NOMO-1 treated with dmso at 0.1 percent for 144 hours (cell line): ENCODE results near the gene CYP2B6.
"Not testable (repeated sequence)": the region's sequence is repeated elsewhere in the genome, so short reads cannot be mapped to it uniquely, and the experiment has no call there.

Experiments
- DNase-seq: peaks from one replicate; lab custom pipeline; 2025; ENCODE audit not compliant: unreplicated experiment; lab: John Stamatoyannopoulos, UW

The CYP2B6 gene

DNA sequence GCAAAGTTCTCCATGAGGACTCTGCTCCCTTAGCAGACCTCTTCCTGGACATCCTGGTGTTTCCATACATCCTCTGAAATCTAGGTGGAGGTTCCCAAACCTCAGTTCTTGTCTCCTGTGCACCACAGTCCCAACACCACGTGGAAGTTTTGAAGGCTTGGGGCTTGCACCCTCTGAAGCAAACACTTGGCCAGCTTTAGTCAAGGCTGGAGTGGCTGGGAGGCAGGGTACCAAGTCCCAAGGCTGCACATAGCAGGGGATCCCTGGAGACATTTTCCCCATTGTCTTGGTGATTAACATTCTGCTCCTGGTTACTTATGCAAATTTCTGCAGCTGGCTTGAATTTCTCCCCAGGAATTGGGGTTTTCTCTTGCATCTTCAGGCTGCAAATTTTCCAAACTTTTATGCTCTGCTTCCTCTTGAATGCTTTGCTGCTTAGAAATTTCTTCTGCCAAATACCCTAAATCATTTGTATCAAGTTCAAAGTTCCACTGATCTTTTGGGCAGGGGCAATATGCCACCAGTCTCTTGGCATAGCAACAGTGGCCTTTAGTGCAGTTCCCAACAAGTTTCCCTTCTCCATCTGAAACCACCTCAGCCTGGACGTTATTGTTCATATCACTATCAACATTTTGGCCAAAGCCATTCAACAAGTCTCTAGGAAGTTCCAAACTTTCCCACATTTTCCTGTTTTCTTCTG lies 10.2 kb upstream of the CYP2B6 start:
- not testable (repeated sequence) for DNase-seq

DNA sequence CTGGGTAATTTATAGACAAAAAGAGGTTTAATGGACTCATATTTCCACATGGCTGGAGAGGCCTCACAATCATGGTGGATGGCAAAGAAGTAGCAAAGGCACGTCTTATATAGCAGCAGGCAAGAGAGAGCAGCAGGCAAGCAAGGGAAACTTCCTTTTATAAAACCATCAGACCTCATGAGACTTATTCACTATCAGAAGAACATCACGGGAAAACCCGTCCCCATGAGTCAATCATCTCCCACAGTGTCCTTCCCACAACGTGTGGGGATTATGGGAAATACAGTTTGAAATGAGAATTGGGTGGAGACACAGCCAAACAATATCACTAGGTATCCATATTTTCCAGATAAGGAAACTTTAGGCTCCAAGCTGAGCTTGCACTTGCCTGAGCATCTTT lies 9.5 kb upstream of the CYP2B6 start:
- no peak for DNase-seq

DNA sequence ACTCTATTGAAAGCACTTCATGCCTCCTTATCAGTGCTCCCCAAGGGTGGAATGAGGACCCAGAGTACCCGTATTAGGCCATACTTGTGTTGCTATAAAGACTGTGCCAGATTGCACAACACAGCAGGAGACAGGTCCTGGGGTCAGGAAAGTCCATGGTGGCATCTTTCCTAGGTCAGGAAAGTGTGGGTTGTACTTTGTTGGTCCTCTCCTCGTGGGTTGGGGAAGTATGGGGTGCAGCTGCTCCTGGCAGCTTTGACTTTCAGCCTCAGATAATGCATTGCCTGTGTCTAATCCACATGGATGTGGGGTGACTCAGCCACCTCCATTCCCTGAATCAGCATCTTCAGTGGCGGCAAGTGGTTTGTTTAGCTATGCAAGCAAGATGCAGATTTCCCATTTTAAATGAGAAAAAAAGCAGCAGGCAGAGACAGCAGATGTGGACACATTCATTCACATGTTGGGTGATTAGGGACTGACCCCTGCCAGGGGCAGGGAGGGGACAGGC lies 8.4 kb upstream of the CYP2B6 start:
- no peak for DNase-seq

DNA sequence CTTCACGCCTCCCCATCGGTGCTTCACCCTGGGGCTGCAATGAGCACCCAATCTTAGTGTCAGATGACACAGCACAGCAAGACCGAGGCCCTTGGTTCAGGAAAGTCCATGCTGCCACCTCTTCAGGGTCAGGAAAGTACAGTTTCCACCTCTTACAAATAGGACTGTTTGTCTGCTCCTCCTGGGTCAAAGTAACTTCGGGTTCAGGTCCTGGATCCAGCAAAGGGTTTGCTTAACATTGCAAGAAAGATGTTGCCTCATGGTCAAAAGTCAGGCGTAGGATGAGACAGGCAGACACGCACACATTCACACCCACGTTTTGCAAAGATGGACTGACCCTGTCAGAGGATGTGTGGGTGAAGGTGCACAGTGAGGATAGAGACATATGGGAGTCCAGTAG lies 1.6 kb upstream of the CYP2B6 start:
- DNase-seq: no peak

DNA sequence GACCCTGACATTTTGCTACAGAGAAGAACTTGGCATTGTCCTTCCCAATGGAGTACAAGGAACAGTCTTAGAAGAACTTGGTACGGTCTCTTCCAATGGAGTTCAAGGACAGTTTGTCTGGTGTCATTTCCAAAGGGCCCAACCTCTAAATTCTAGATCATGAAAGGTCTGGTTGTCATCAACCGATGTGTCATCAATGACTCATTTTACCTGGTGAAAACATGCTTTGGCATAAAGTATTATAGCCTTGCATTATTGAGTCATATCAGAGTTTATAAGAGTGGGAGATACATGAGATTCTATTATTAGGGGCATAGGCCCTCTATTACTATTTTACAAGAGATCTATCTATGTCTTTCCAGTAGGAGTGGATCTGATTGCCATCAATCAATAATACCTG lies 4.3 kb downstream of the CYP2B6 start:
- no peak for DNase-seq

DNA sequence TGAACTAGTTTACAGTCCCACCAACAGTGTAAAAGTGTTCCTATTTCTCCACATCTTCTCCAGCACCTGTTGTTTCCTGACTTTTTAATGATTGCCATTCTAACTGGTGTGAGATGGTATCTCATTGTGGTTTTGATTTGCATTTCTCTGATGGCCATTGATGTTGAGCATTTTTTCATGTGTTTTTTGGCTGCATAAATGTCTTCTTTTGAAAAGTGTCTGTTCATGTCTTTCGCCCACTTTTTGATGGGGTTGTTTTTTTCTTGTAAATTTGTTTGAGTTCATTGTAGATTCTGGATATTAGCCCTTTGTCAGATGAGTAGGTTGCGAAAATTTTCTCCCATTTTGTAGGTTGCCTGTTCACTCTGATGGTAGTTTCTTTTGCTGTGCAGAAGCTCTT lies 7.9 kb downstream of the CYP2B6 start:
- not testable (repeated sequence) for DNase-seq

DNA sequence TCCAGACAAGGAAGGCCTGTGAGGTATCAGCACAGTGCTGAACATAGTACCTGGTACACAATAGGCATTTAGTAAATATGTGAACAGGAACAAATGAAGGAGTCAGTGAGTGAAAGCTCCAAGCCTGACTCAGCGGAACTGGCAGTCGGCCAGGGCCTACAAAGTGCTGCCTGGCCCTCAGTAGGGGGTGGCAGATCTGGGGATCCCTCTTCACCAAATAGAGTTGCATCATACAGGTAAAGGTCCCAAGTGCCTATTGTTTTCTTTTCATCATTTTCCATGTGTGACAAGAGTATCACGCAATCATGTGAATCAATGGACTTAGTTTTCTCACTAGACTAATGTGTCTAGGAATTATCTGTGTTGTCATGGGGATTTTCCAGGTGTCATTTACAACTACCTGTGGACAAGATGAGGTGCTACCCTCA lies 9.2 kb downstream of the CYP2B6 start:
- no peak for DNase-seq

DNA sequence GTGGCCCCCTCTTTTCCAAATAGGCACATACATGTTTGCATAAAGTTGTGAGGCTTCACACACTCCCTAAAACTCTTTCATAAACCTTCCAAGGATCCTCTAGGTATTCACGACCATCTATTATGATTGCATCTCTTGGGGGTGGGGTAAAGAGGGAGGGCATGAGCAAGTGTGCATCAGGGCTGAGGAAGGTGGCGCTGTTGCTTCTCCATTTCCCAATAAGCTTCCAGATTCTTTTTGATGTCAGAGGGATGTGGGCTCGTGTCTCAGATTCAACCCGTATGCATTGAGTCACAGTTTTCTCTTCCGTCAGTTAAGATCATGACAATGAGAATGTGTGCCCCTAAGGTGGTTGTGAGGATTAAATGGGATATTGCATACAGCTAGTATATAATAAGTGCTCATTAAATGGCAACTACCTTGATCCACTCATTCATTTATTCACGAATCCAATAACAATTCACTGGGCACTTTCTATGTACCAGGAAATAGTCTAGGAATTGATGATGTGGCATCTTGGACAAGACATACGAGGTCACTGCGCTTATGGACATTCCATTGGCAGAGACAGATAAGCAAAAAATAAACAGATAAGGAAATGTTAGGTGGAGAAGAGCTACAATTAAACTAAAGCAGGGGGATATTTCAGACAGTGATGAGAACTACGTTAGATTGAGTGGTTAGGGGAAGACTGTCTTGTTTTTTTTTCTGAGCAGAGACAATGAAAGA lies 10.3 kb downstream of the CYP2B6 start:
- no peak for DNase-seq

DNA sequence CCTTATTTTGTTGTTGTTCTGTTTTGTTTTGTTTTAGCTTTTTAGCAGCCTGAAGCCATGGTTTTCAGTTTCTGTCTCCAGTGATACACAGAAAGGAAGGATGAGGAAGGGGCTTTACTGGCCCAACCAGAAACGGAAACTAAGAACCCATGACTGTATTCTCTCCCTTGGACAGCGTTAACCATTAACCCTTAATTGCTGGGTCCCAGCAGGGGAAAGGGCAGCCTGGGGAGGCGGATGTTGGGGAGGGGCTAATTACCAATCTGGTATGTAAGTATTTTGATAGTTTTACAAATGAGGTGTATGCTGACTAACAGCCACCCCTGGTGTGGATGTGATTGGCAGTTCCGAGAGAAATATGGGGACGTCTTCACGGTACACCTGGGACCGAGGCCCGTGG lies 12.6 kb downstream of the CYP2B6 start:
- not testable (repeated sequence) for DNase-seq

DNA sequence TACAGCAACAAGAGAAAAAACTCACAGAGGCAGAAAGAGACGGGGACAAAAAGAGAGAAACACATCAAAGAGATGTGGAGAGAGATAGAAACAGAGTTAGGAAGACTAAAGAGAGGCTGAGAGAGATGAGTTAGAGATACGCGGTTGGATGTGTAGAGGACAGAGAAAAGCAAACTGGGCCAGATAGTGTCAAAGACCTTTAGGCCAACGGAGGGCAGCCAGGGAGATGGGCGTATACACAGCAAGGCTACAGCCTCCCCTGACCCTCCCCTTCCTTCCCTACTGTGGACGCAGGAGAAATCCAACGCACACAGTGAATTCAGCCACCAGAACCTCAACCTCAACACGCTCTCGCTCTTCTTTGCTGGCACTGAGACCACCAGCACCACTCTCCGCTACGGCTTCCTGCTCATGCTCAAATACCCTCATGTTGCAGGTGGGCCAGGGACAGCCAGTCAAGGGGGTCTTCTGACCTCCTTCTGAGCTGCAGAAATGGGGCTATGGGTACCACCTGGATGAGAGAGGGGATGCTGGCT lies 18.7 kb downstream of the CYP2B6 start:
- no peak for DNase-seq

DNA sequence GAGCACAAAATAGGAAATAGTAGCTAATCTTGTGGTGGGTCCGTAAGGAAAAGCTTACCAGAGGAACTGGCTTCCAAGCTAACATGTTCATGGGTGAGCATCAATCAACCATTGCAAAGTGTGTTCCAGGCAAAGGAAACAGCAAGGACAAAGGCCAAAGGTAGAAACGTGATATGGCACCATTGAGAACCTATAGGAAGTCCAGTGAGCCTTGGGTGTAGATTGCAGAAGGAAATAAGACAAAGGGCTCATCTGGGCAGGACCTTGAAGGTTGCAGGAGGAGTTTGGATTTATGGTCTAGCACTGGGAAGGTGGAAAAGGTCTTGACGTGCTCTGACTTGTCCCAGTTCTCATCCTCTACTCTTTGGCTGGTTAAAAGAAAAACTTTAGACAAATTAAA lies 22.3 kb downstream of the CYP2B6 start:
- DNase-seq: no peak

DNA sequence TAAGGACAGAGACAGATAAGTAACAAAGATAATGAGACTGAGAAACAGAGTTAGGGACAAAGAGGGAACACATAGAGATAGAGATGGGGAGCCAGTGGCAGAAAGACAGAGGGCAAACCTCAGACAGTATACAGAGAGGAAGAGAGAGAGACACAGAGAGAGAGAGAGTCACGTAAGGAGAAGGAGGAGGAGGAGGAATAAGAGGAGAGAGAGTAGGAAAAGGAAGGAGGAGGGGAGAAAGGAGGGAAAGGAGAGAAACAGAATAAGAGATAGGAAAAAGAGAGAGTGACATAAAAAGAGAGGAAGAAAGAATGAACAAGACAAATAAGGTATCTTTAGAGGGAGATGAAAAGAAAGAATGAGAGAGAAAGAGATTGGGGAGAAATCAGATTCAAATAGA lies 23.6 kb downstream of the CYP2B6 start:
- no peak for DNase-seq

DNA sequence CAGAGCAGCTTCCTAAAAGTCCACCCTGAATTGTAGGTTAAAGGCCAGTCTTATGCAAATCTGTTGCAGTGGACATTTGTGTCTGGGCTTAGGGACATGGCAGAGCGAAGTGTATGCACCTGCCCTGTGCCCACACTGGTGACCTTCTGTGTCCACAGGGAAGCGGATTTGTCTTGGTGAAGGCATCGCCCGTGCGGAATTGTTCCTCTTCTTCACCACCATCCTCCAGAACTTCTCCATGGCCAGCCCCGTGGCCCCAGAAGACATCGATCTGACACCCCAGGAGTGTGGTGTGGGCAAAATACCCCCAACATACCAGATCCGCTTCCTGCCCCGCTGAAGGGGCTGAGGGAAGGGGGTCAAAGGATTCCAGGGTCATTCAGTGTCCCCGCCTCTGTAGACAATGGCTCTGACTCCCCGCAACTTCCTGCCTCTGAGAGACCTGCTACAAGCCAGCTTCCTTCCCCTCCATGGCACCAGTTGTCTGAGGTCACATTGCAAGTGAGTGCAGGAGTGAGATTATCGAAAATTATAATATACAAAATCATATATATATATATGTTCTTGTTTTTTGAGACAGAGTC lies 25.5 kb downstream of the CYP2B6 start:
- DNase-seq: no peak

DNA sequence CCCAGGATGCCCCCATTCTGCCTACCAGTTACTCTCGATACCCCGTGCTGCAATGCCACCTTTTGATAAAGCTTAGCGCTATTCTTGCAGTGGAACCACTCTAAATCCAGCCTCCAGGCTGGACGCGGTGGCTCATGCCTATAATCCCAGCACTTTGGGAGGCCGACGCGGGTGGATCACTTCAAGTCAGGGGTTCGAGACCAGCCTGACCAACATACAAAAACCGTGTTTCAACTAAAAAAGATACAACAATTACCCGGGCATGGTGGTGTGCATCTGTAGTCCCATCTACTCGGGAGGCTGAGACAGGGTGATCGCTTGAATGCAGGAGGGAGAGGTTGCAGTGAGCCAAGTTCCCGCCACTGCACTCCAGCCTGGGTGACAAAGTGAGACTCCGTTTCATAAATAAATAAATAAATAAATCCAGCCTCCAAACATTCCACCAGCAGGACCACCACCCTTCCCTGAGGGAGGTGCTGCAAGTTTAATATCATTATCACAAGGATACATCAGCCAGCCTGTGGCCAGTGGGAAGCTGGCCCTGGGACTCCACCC lies 27.7 kb downstream of the CYP2B6 start:
- no peak for DNase-seq

DNA sequence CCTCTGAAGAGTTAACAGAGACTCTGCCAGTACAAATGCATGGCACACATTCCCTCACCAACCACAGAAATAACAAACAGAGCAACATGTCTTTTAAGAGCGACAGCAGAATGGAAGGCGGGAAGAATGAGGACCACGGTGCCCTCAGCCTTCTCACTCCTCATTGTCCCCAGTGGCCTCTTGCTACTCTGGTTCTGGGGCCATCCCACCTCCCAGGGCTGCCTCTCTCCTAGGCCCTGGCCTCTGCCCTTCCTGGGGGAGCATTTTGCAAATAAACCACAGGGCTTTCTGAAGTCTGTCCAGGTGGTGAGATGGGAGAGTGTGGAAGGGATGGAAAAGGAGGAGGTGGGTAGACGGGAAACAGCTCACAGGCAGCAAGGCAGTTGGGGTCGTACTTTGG lies 28.3 kb downstream of the CYP2B6 start:
- DNase-seq: no peak

DNA sequence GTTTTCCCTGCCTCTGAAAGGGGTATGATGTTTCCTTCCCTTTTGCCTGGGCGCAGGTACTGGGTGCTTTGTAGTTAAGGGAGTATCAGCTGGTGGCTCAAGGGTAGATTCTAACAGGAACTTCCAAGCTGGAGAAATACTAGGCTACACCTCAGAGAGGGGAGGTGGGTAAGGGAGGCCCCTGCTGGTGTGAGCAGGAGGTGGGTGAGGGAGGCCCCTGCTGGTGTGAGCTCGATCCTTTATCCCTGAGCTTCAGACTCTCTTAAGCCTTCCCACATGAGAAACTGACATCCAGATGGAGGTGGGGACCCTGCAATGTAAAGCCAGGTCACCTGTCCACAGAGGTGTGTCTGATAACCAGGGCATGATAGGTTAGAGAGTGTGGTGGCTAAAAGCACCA lies 32.1 kb downstream of the CYP2B6 start:
- DNase-seq: no peak

DNA sequence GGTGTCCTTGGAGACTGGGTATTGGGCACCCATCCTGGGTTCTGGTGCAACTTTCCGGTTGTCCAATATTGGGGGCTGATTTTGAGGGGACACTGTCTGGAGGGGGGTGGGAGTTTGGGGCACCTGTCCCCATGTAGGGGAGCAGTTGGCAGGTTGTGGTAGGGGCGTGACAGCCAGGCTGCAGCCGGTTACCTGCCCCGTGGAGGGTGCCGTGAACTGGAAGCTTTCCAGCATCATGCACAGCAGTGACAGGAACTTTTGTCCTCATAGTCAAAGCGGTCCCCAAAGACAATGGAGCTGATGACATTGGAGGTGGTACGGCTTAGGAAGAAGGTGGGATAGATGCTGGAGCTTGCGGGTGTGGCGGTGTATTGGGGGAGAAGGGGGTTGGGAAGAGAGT lies 34.3 kb downstream of the CYP2B6 start:
- DNase-seq: no peak

DNA sequence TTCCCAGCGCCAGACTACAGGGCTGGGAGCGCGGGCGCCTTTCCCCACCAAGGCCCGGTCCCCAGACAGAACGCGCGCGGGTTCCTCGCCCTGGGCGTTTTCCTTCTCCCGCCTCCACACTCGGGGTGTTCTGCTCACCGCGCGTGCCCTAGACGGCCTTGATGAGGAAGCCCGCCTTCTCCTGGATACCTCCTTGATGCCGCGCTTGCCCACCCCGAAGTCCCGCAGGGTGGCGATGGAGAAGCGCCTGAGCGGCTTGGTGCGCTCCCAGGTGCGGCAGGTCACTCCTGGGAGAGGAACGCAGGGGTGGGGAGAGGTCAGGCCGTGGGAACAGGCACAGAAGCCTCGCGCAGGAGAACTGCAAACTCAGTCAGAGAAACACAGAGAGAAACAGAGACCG lies 34.8 kb downstream of the CYP2B6 start:
- no peak for DNase-seq

DNA sequence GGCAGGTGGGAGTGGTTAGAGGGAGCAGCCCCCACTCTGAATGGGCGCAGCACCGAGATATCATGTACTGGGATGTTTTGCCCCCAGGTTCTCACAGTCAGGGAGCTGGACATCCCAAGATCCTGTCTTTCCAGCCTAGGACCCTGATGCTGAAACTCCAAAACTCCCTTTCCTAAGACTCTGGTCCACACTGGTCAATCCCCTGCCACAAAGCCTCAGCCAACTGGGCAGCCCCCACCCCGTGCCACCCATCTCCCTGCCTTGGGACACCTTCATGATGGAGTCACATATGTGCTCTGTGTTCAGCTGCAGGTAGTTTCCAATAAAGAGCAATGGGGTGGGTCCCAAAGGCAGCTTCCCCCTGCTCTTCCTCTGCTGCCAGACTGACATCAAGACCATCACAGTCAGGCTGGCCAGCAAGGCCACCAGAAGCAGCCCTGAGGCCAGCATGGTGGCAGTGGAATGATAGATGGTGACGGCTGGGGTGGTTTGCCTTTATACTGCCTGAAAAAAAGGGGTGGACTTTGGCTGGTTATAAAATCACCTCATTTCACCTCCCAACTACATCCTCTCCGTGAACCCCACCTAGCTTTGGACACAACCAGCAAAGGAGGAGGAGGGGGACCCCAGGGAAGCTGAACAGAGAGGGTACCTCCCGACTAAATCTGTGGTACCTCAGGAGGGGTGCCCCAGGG lies 36.3 kb downstream of the CYP2B6 start:
- no peak for DNase-seq

DNA sequence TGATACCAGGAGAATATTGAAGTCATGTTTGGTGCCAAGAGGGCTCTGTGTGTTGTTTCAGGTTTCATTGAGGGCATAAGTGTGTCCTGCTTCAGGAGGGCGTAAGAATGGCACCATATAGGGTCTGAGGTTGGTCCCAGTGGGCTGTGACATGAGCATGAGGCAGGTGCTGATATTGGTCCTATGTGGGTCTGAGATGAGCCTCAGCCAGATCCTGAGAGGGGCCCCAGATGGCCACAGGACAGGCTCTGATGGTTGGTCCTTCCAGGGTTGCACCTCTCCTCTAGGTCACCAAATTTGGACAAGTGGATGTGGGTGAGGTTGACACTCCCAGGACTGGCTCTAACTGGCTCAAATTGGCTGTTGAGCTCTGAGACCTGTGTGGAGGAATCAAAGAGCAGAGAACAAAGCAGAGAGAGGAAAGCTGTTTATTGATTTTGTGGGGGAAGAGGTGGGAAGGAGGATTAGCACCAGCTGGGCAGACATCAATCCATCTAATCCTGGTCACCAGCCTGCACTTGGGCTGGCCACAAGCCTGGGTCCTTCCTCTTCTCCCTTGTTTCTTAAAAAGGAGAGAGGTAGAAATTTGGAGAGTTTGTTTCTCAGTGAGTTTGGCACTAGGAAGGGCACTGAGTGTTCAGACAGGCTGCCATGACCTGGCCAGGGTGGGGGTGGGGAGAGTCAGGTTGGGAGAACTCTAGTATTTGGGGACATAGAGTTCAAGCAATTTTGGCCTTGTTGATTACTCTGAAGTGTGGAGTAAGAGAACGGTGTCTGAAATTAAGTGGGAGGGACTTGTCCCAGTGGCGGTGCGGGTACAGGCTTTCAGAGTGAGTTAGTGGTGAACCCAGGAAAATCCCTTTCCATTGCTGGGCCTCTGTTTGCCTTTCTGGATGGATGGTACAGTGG lies 38.7 kb downstream of the CYP2B6 start:
- DNase-seq: no peak
